GM19468 (cell line): ENCODE measurements around the gene JMJD1C.

Source experiments
- ATAC-seq: cut with Tn5 transposase; IDR thresholded peaks from one replicate; pipeline ENCODE4 v1.9.1; 2021; ENCODE audit warnings: mild to moderate bottlenecking, moderate library complexity, moderate number of reproducible peaks; ENCODE audit not compliant: unreplicated experiment; ENCODE audit errors: extremely low read depth

JMJD1C gene

DNA sequence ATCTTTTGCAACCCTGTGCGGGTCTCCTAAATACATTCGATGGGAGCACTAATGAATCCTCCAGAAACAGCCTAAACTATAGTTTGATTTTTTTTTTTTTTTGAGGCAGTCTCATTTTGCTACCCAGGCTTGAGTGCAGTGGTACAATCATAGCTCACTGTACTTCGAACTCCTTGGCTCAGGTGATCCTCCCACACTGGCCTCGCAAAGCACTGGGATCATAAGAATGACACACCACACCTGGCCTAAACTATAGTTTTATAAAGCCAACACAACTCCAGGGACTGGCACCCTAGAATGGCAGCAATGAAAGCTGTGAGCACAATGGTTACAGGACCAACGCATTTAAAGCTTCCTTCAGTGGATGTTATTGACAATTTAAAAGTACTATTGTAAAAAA, 14.5 kb upstream of the JMJD1C start:
- no peak for ATAC-seq

GRCh38 chr10:63478564-63478963, 12.8 kb upstream of the JMJD1C start:
- no peak for ATAC-seq

GRCh38 chr10:63477927-63478326, 12.2 kb upstream of the JMJD1C start:
- no peak for ATAC-seq

DNA sequence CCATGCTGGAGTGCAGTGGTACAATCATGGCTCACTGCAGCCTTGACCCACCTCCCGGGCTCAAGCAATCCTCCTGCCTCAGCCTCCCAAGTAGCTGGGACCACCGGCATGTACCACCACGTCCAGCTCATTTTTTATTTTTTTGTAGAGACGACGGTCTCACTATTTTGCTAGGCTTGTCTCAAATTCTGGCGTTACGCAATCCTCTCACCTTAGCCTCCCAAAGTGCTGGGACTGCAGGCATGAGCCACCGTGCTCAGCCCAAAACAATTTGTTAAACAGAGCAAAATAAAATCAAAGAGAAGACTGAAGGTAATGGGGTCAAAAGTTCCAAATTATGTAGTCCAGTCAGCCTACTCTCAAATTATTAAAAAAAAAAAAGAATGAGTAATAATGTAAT, 8.7 kb upstream of the JMJD1C start:
- ATAC-seq, result no peak

- no peak for ATAC-seq
These were observed 5.2 kb upstream of the JMJD1C start for GRCh38 chr10:63470928-63471327.

DNA sequence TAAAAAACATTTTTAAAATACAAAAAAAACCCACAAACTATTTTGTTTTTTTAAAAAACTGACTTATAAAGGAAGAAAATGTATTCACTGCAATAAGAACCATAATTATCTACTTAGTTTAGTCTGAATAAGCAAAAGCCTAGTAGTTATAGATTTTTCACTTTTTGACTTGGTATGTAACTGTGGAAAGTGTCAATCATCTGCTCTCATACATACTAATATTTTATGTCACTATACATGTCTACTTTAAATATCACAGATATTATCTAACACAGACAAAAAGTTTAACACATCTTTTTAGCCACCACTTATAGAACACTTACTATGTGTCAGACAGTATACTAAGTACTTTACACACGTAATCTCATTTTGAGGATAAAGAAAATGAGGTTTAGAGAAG, 3.2 kb upstream of the JMJD1C start:
- no peak for ATAC-seq

- no peak for ATAC-seq
These were observed 2.1 kb upstream of the JMJD1C start for GRCh38 chr10:63467841-63468240.

DNA sequence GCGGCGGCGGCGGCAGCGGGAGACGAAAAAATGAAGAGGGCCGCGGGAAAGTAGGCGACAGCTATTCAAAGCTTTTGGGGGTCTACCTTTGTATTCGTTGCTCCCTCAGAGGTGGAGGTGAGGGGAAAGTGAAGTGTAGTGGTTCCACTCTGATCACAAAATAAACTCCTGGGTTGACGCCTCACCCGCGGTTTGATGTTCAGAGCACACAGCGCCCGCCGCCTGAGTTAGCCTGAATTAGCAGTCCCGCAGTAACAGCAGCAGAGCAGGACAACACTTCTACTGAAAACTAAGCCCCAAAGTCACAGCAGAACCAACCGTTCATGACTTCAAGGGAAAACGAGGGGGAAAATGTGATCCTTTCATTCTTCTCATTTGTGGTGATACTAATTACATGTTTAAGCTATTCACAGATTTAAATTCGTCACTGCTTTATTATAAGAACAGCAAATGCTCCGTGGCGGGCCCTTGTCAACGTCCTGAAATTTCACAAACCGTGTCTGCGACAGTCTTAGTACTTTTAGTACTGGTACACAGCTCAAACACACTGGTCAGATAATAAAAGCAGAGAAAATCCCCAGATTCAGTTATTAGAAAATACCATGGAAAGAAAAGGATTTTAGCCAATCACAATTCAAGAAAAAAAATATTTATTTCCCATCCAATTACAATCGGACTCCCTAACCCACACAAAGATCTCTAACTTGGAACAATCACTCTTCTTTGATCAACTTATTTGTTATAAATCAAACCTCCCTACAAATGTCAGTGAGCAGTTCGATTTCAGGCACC, 563 bp upstream of the JMJD1C start:
- ATAC-seq, result no peak

- ATAC-seq, result peak; percentile 7
These were observed 1.1 kb downstream of the JMJD1C start for GRCh38 chr10:63464402-63465292.

GRCh38 chr10:63462442-63462841, 3.3 kb downstream of the JMJD1C start:
- ATAC-seq, result no peak

- ATAC-seq, result no peak
These were observed 7.6 kb downstream of the JMJD1C start for GRCh38 chr10:63458177-63458576.

DNA sequence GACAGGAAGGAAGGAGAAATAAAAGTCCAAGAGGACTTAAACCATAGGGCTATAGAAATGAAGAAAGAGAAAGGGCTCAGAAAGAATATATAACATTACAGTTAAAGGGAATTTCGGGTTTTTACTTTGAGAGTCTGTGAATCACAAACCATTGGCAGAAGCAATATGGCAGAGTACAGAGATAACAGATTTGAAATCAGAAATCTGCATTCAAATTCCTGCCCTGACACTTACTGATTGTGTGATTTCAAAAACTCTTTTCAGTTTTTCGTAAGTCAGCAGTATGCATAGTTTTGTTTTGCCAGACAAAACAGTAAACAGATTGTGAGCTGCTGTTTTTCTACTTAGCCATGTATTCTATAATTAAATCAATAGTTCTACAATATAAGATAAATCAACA, 8.2 kb downstream of the JMJD1C start:
- ATAC-seq, result no peak

DNA sequence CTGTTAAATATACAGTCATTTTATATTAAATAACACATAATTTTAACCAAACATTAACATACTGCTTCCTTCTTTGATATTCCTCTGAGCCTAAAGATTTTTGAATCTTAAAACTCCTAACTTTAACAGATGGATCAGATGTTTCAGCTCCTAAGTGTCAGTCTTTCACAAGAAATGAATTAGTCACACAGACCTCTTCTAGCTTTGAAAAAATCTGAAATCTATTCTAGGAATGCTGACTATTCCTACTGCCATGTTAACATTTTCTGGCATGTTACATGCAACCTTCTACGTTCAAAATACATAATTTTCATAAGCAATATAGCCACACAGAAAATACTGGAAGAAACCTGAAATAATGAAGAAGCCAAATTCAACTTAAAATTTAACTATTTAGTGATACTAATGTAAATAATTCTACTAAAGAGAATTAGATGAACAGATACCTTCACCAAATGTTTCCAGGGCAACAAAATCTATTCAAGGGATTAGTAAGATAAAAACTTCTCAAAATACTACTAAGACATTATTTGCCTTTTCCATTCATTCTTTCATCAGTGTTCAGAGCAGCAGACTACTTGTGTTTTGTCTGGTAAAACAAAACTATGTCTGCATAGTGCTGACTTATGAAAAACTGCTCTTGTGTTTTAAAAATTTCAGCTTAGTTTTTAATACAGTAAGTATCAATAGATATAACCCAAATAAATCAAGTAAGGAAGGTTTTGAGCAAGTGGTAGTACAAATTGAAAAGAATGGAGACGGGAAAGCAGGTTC, 9.2 kb downstream of the JMJD1C start:
- no peak for ATAC-seq

GRCh38 chr10:63455507-63455906, 10.3 kb downstream of the JMJD1C start:
- no peak for ATAC-seq

DNA sequence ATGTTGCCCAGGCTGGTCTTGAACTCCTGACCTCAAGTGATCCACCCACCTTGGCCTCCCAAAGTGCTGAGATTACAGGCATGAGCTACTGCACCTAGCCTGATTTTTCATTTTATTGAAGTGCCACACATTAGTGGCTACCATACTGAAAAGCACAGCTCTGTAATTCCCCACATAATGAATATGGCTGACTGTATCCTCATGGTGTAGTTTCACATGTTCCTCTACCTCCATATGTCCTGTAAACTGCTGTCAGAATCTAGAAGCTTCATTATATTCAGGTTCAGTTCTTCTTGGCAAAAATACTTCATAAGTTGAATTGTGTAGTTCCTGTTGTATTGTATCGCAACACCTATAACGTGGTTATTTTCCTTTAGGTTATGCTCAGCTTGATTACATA, 11.1 kb downstream of the JMJD1C start:
- ATAC-seq, result no peak

GRCh38 chr10:63452524-63452923, 13.3 kb downstream of the JMJD1C start:
- no peak for ATAC-seq

- no peak for ATAC-seq
These were observed 18.9 kb downstream of the JMJD1C start for GRCh38 chr10:63446716-63447440.

- ATAC-seq, result no peak
These were observed 24.4 kb downstream of the JMJD1C start for GRCh38 chr10:63441404-63441803.

- no peak for ATAC-seq
These were observed 26.2 kb downstream of the JMJD1C start for GRCh38 chr10:63439607-63440006.
